Left hindlimb (tissue), 1 donor: ENCODE measurements around the gene SNX20.

ENCODE experiments used
- DNase-seq: peaks from one replicate; pipeline ENCODE4 v3.0.0-alpha.2; 2018

SNX20 gene

GRCh38 chr16:50634090-50634489 is 47.0 kb downstream of the SNX20 start:
- no peak for DNase-seq

- DNase-seq, result no peak
These were observed 47.9 kb downstream of the SNX20 start for GRCh38 chr16:50632927-50633800.

- no peak for DNase-seq
These were observed 49.0 kb downstream of the SNX20 start for GRCh38 chr16:50631985-50632576.

- no peak for DNase-seq
These were observed 49.7 kb downstream of the SNX20 start for GRCh38 chr16:50631249-50631984.

DNA sequence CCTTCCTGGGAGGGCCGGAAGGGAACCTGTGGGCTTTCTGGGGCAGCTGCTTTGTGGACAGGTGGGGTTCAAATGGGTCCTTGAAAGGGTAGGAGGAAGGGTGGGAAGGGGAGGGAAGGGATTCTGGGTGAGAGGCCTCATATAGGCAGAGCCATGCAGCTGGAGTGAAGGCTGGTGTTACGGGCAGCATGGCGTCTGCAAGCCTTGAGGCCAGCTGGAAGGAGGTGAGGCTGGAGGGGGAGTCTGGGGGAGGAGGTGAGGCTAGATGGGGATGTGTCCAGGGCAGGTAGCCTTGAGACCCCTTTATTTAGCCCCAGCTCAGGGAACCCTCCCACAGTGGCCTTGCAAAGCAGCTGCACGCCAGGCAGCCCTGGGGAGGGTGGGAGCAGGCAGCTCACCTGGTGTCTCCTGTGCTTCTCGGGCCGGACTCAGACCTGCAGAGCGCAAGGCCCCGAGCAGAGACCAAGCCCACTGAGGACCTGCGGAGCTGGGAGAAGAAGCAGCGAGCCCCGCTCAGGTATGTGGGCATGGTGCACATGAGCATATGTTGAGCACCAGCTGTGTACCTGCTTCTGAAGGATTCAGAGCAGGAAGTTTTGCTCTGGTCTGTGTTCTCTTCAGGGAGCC is 50.6 kb downstream of the SNX20 start:
- no peak for DNase-seq

DNA sequence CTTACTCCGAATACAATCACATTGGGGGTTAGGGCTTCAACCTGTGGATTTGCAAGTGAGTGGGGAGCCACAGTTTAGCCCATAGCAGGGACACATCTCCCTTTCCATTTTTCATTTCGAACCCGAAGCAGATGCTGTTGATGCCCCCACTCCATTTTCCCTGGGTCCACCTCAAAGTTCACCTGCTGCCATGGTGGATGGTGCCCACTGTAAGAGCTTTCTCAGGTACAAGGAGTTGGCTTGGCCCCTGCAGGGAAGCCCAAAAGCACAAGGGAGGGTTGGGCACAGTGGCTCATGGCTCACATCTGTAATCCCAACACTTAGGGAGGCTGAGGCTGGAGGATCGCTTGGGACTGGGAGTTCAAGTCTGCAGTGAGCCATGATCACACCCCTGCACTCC is 51.8 kb downstream of the SNX20 start:
- no peak for DNase-seq

- DNase-seq, result no peak
These were observed 52.8 kb downstream of the SNX20 start for GRCh38 chr16:50628156-50628802.

- peak; percentile 87 for DNase-seq
These were observed 53.7 kb downstream of the SNX20 start for GRCh38 chr16:50627419-50627818.

DNA sequence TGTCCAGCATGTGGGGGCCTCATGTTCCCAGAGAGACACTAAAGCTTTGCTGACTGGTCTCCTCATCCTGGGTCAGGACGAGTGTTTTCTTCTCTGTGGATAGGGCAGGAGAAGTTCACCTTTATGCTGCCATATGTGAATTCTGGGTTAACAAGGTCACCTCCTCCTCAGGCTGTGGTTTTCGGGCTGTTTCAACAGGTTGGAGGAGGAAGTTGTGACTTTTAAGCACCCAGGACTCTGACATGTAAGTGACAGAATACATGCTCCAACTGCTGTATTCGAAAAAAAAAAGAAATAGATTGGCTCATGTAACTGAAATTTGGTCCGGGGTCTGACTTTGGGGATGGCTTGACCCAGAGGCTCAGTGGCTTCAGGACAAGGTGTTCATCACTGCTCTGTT is 54.2 kb downstream of the SNX20 start:
- DNase-seq, result no peak

- DNase-seq, result no peak
These were observed 55.7 kb downstream of the SNX20 start for GRCh38 chr16:50625374-50625773.

GRCh38 chr16:50624449-50624970 is 56.6 kb downstream of the SNX20 start:
- no peak for DNase-seq

- DNase-seq, result no peak
These were observed 58.3 kb downstream of the SNX20 start for GRCh38 chr16:50622643-50623369.

DNA sequence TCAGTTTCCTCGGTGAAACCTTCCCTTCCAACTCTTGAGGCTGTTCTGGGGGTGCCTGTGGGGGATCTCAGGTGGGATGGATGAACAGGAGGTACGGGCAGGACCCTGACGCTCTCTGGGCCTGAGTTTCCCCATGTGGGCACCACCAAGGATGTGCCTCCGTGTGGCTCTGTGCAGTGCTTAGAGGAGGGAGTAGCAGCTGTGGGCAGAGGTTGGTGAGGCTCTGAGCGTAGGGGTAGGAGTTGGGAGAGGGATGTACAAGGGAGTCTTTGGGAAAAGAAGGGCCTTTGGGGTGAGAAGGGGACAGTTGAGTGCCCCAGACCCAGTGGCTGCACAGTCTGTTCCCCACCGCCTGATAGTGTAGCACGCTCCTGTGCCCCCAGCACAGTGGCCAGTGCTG is 59.1 kb downstream of the SNX20 start:
- no peak for DNase-seq
